GM18867 (cell line): ENCODE results near the gene SRL.

Experiments
- ATAC-seq: cut with Tn5 transposase; IDR thresholded peaks from one replicate; pipeline ENCODE4 v1.9.1; 2021; ENCODE audit warnings: mild to moderate bottlenecking, moderate library complexity; ENCODE audit not compliant: unreplicated experiment

SRL gene

GRCh38 chr16:4241928-4242283, at the start of gene SRL:
TSS of gene SRL (minus strand) at chr16:4242080. CDS start at chr16:4242067, 13 bp downstream.
- ATAC-seq: no peak

GRCh38 chr16:4290236-4290830, 48.5 kb upstream of the SRL start:
- ATAC-seq: no peak

- no peak for ATAC-seq
Measured at GRCh38 chr16:4288148-4288921, 46.5 kb upstream of the SRL start.

GRCh38 chr16:4285167-4285566, 43.3 kb upstream of the SRL start:
- ATAC-seq: no peak

GRCh38 chr16:4283939-4284338, 42.1 kb upstream of the SRL start:
- ATAC-seq: no peak

DNA sequence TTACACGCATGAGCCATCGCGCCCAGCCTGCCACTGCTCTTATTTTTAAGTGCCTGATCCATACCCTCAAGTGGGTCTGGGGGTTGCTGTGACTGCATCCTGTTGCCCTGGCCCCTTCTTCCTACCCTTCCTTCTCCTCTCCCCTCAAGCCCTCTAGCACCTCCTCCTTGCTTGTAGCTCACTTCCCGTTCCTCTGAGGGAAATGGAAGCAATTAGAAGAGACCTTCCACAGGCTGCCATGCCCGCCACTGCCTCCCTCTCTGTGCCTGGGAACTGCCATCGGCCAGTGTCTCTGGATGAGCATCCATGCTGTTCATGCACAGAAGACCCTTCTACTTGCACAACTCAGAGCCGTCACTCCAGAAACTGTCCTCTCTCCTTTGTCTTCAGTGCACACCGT, 41.6 kb upstream of the SRL start:
- ATAC-seq: no peak

- ATAC-seq: no peak
Measured at GRCh38 chr16:4280625-4281024, 38.7 kb upstream of the SRL start.

GRCh38 chr16:4277987-4278513, 36.2 kb upstream of the SRL start:
- no peak for ATAC-seq

DNA sequence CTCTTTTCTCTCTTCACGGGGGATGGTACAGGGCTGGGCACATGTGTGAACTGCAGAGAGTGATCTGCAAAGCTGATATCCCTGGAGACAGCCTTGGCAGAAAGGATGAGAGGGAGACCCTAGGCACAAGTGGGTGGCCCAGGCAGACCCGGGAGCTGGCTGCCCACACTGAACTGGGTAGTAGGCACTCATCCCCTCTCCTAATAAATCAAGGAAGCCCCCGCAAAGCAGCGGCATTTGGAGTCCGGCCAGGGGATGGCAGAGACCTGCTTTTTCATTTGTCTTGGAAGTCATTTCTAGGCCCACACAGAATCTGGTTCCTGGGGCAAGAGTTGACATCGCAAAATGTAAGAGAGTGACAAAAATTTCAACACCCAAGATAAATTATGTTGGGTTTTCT, 34.0 kb upstream of the SRL start:
- no peak for ATAC-seq

- ATAC-seq: no peak
Measured at GRCh38 chr16:4273858-4274311, 32.0 kb upstream of the SRL start.

- ATAC-seq: peak; percentile 4
Measured at GRCh38 chr16:4272114-4272956, 30.5 kb upstream of the SRL start.

DNA sequence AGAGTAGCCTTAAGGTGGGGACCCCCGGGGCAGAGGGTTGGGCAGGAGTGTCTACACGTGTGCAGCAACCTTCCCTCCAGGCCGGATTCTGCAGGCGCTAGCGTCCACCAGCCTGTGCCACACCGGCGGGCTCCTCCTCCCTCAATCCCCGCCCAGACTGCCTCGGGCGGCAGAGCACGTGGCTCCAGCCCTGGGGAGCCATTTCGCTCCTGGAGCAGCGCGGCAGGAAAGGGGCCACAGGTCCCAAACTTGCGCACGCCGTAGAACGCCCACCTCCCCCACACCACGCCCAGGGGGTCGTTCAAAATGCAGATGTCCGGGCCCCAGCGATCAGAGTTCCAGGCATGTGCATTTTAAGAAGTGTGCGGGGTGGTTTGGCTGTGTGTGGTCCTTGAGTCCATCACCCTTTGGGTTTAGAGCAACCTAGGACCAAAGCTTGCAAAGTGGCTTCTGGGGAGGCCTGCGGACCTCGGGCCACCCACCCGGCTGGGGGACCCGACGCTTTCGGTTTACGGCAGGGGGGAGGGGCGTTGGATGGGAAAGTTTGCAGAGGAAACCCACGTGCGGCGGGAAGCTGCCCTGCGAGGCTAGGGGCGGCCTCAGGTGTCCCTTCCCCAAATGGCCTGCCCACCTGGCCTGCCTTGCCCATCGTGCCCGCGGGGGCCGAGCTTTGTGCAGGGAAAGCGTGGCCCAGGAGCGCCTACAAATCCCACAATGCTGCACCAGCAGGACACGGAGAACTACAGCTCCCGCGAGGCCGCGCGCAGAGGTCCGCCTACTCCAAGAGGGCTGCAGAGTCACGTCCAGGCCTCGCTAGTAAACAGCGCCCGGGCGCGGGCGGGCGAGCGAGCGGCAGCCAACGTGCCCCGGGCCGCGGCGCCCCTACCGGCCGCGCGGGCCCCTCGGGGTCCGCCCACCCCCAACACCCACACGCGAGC, 29.6 kb upstream of the SRL start:
- ATAC-seq: peak; percentile 66

GRCh38 chr16:4270595-4270994, 28.7 kb upstream of the SRL start:
- ATAC-seq: no peak

DNA sequence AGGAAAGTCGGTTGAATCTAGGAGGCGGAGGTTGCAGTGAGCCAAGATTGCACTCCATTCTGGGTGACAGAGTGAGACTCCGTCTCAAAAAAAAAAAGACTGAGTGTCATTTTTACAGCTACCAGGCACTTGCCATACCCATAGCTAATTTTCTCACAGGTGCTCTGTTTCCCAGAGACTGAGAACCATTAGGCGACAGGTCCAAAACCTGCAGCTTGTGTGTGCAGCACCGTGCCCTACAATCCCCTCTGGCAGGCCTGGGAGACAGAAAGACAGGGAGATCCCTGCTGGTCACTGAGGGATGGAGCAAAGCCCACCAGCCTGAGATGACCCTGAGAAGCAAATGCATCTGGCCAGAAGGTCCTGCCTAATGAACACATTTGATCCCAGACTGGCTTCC, 28.2 kb upstream of the SRL start:
- ATAC-seq: no peak

GRCh38 chr16:4266372-4266771, 24.5 kb upstream of the SRL start:
- ATAC-seq: no peak

DNA sequence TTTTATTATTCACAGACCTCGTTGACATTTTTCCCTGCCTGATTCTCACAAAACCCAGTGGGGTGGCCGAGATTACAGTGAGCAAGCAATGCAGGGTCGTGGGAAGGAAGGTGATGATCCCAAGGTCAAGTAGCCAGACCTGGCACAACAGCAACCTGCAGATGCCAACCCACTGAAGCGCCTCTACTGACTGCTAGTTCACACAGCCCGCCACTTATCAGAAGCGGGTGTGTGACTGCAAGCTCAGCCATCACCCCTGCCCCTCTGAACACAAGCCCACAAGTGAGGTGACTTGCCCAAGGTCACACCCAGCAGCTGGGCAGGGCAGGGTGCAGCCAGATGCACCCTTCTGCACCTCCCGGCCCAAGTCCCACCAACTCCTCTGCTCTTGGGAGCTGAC, 23.8 kb upstream of the SRL start:
- ATAC-seq: no peak

GRCh38 chr16:4264546-4264945, 22.7 kb upstream of the SRL start:
- no peak for ATAC-seq

DNA sequence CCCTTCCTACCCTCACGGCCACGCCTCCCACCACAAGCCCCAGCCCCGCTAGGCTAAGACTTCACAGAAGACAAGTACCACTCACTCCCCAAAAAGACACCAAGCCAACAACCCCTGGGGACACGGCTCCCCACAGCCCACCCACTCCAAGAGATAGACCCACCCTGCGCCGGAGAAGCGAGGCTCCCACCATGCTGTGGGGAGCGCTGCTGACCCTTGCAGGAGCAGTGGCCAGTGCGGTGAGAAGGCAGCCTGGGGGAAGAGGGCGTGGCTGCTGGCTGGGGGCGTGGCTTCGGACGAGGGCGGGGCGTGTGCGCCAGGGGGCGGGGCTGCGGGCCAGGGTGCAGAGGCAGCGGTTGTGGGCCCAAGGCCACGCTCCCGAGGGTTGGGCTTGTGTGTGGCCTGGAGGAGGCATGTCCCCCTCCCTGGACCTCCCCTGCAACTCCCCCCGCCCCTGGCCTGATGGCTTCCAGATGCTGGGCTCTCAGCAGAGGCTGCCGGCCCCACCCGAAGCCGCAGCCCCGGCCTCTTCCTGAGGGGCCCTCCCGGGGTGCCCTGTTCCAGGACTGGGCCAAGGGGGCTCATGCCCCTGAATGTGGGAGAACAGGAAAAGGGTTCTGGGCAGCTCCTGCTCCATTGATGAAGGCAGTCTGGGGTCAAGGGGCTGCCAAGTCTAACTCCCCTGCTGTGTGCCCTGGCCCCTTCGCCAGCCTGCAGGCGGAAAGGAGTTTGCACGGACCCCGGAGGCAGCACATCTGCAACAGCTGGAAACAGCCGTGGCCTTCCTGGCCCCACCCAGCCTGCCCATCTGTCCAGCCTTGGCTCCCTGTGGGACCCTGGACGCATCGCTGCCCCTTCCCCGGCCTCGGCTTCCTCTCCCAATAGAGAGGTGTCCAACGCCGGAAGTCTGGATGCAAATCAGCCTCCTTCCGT, 21.9 kb upstream of the SRL start:
- ATAC-seq: no peak

DNA sequence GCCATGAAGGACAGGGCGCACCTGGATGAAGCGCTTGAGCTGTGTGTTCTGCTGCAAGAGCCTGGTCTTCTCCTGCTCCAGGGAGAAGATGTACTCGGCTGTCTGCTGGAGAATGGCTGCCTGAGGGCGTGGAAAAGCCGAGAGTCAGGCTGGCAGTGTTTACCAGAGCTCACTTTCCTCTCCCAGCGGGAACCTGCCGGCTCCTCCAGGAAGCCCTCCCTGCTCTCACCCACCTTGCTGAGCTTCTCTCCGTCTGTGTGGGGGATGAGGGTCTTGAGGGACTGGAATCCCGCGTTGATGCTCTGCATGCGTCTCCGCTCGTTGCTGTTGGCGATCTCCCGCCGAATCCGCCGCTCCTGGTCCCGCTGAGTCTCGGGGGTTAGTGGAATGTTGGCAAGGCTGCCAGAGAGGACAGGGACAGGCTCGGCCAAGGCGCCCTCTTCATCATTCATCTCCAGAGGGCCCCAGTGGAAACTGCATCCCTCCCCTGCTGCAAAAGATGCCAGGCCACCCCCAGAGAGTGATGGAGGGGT, 20.5 kb upstream of the SRL start:
- ATAC-seq: no peak
